Measurements from ENCODE around the gene CSE1L.
"Not testable (repeated sequence)": the region's sequence is repeated elsewhere in the genome, so short reads cannot be mapped to it uniquely, and the experiment has no call there.

- TF ChIP-seq BHLHE40 (IDR thresholded peaks at IDR 0.05; ENCODE audit: borderline replicate concordance); SUZ12 (IDR thresholded peaks at IDR 0.05); LEF1 (IDR thresholded peaks at IDR 0.05; ENCODE audit: borderline replicate concordance); ARNT (IDR thresholded peaks at IDR 0.05); ELF4 (IDR thresholded peaks at IDR 0.05); FOXA1 (IDR thresholded peaks at IDR 0.05); NFRKB (IDR thresholded peaks at IDR 0.05); FOXK2 (IDR thresholded peaks at IDR 0.05); FOXM1 (IDR thresholded peaks at IDR 0.05; ENCODE audit: borderline replicate concordance); SP1 (IDR thresholded peaks at IDR 0.05): not testable (repeated sequence)
Observed at GRCh38 chr20:49100292-49100691, 54.2 kb downstream of the CSE1L start.

Measured in HEK293T (cell line).